Activated naive CD8-positive, alpha-beta T cell treated with anti-CD3 and anti-CD28 coated beads for 36 hours (primary cell): ENCODE data around the gene PLEKHM1. TPM values are rescaled to one million over a fixed set of nuclear protein-coding genes. Genes with fewer than 3 reads are reported as not detected.

ENCODE experiments used
- DNase-seq: peaks from one replicate; pipeline ENCODE4 v3.0.0; 2021
- H3K27ac Mint-ChIP-seq: one replicate; pipeline ENCODE4 v1.8.0; 2022; ENCODE audit warnings: mild to moderate bottlenecking, moderate library complexity, mixed read lengths
- H3K27me3 Mint-ChIP-seq: one replicate; pipeline ENCODE4 v1.8.0; 2022; ENCODE audit warnings: mild to moderate bottlenecking, mixed read lengths
- H3K36me3 Mint-ChIP-seq: one replicate; pipeline ENCODE4 v1.8.0; 2021; ENCODE audit warnings: mild to moderate bottlenecking, mixed read lengths
- H3K4me1 Mint-ChIP-seq: one replicate; pipeline ENCODE4 v1.8.0; 2021; ENCODE audit warnings: mixed read lengths
- H3K4me3 Mint-ChIP-seq: one replicate; pipeline ENCODE4 v1.8.0; 2022; ENCODE audit warnings: mild to moderate bottlenecking, moderate library complexity, mixed read lengths
- H3K9me3 Mint-ChIP-seq: one replicate; pipeline ENCODE4 v1.8.0; 2022; ENCODE audit warnings: mixed read lengths
- total RNA-seq, 2 experiments: library from RNA; stranded (reverse); gene quantifications; one replicate each; pipeline ENCODE4 v1.2.3, GENCODE V29; 2021

PLEKHM1 gene
- total RNA-seq, 2 experiments from 2014 or later: 19.5 to 20.1 TPM

- peak; percentile 88 for DNase-seq
- H3K27ac Mint-ChIP-seq: no peak overlapping the region
Observed at GRCh38 chr17:45428050-45428617, 62.4 kb downstream of the PLEKHM1 start.

GRCh38 chr17:45427181-45427835 lies 63.2 kb downstream of the PLEKHM1 start:
- peaks cover 22% of the 10 kb centered on the region for H3K4me1 Mint-ChIP-seq
- no peaks in the 10 kb centered on the region for H3K9me3 Mint-ChIP-seq
- H3K36me3 Mint-ChIP-seq: no peaks in the 10 kb centered on the region
- H3K27me3 Mint-ChIP-seq: peaks cover 6% of the 10 kb centered on the region
- H3K4me3 Mint-ChIP-seq: no peak overlapping the region
- no peak overlapping the region for H3K27ac Mint-ChIP-seq
- DNase-seq: no peak

More at GRCh38 chr17:45428050-45428617, 62.4 kb downstream of the PLEKHM1 start:
- Mint-ChIP-seq H3K4me3 (peak overlapping the region; percentile 11), H3K27me3 (peaks cover 6% of the 10 kb centered on the region), H3K36me3 (no peaks in the 10 kb centered on the region), H3K9me3 (no peaks in the 10 kb centered on the region), H3K4me1 (peaks cover 22% of the 10 kb centered on the region)

GRCh38 chr17:45426561-45426960 lies 64.0 kb downstream of the PLEKHM1 start:
- H3K27me3 Mint-ChIP-seq: peaks cover 6% of the 10 kb centered on the region
- H3K27ac Mint-ChIP-seq: no peak overlapping the region
- H3K4me3 Mint-ChIP-seq: no peak overlapping the region
- peaks cover 22% of the 10 kb centered on the region for H3K4me1 Mint-ChIP-seq
- H3K36me3 Mint-ChIP-seq: no peaks in the 10 kb centered on the region
- DNase-seq: no peak
- H3K9me3 Mint-ChIP-seq: no peaks in the 10 kb centered on the region

- H3K9me3 Mint-ChIP-seq: no peaks in the 10 kb centered on the region
- H3K4me3 Mint-ChIP-seq: no peak overlapping the region
- H3K27ac Mint-ChIP-seq: no peak overlapping the region
- H3K4me1 Mint-ChIP-seq: peaks cover 20% of the 10 kb centered on the region
- peaks cover 6% of the 10 kb centered on the region for H3K27me3 Mint-ChIP-seq
- DNase-seq: no peak
- H3K36me3 Mint-ChIP-seq: no peaks in the 10 kb centered on the region
Observed at GRCh38 chr17:45425984-45426413, 64.5 kb downstream of the PLEKHM1 start.

- DNase-seq: no peak
- Mint-ChIP-seq H3K27me3 (peaks cover 6% of the 10 kb centered on the region), H3K4me3 (no peak overlapping the region), H3K36me3 (no peaks in the 10 kb centered on the region), H3K9me3 (no peaks in the 10 kb centered on the region), H3K27ac (no peak overlapping the region), H3K4me1 (peaks cover 13% of the 10 kb centered on the region)
Observed at GRCh38 chr17:45425125-45425983, 65.2 kb downstream of the PLEKHM1 start.

GRCh38 chr17:45424769-45425124 lies 65.8 kb downstream of the PLEKHM1 start:
- Mint-ChIP-seq H3K9me3 (no peaks in the 10 kb centered on the region), H3K27me3 (peaks cover 6% of the 10 kb centered on the region), H3K36me3 (no peaks in the 10 kb centered on the region), H3K4me1 (peaks cover 13% of the 10 kb centered on the region), H3K4me3 (no peak overlapping the region), H3K27ac (no peak overlapping the region)
- no peak for DNase-seq

GRCh38 chr17:45423975-45424335 lies 66.6 kb downstream of the PLEKHM1 start:
- Mint-ChIP-seq H3K27me3 (peaks cover 3% of the 10 kb centered on the region), H3K4me3 (no peak overlapping the region), H3K4me1 (peaks cover 11% of the 10 kb centered on the region), H3K36me3 (no peaks in the 10 kb centered on the region), H3K27ac (no peak overlapping the region), H3K9me3 (no peaks in the 10 kb centered on the region)
- DNase-seq: no peak

- Mint-ChIP-seq H3K27me3 (no peaks in the 10 kb centered on the region), H3K4me3 (no peak overlapping the region), H3K27ac (no peak overlapping the region), H3K9me3 (no peaks in the 10 kb centered on the region), H3K36me3 (no peaks in the 10 kb centered on the region), H3K4me1 (peaks cover 6% of the 10 kb centered on the region)
- no peak for DNase-seq
Observed at GRCh38 chr17:45423304-45423974, 67.1 kb downstream of the PLEKHM1 start.

- no peaks in the 10 kb centered on the region for H3K36me3 Mint-ChIP-seq
- no peaks in the 10 kb centered on the region for H3K9me3 Mint-ChIP-seq
- peaks cover 17% of the 10 kb centered on the region for H3K4me1 Mint-ChIP-seq
- DNase-seq: no peak
- H3K27me3 Mint-ChIP-seq: no peaks in the 10 kb centered on the region
- no peak overlapping the region for H3K4me3 Mint-ChIP-seq
- peak overlapping the region; percentile 9 for H3K27ac Mint-ChIP-seq
Observed at GRCh38 chr17:45414990-45415881, 75.3 kb downstream of the PLEKHM1 start.

- no peak overlapping the region for H3K27ac Mint-ChIP-seq
- H3K9me3 Mint-ChIP-seq: no peaks in the 10 kb centered on the region
- H3K36me3 Mint-ChIP-seq: peaks cover 4% of the 10 kb centered on the region
- H3K4me3 Mint-ChIP-seq: no peak overlapping the region
- DNase-seq: no peak
- peaks cover 24% of the 10 kb centered on the region for H3K4me1 Mint-ChIP-seq
- no peaks in the 10 kb centered on the region for H3K27me3 Mint-ChIP-seq
Observed at GRCh38 chr17:45413498-45413923, 77.0 kb downstream of the PLEKHM1 start.

GRCh38 chr17:45411348-45412105 lies 79.0 kb downstream of the PLEKHM1 start:
- H3K9me3 Mint-ChIP-seq: no peaks in the 10 kb centered on the region
- DNase-seq: no peak
- peaks cover 39% of the 10 kb centered on the region for H3K4me1 Mint-ChIP-seq

GRCh38 chr17:45410144-45411091 lies 80.1 kb downstream of the PLEKHM1 start:
- H3K9me3 Mint-ChIP-seq: no peaks in the 10 kb centered on the region

More at GRCh38 chr17:45411348-45412105, 79.0 kb downstream of the PLEKHM1 start:
- peaks cover 12% of the 10 kb centered on the region for H3K36me3 Mint-ChIP-seq
- no peaks in the 10 kb centered on the region for H3K27me3 Mint-ChIP-seq
- H3K27ac Mint-ChIP-seq: peak overlapping the region; percentile 98
- H3K4me3 Mint-ChIP-seq: peak overlapping the region; percentile 99

GRCh38 chr17:45409659-45410076 lies 80.9 kb downstream of the PLEKHM1 start:
- peaks cover 39% of the 10 kb centered on the region for H3K4me1 Mint-ChIP-seq
- peak overlapping the region; percentile 99 for H3K4me3 Mint-ChIP-seq
- H3K36me3 Mint-ChIP-seq: peaks cover 13% of the 10 kb centered on the region
- DNase-seq: no peak
- H3K27ac Mint-ChIP-seq: peak overlapping the region; percentile 98
- no peaks in the 10 kb centered on the region for H3K9me3 Mint-ChIP-seq
- H3K27me3 Mint-ChIP-seq: no peaks in the 10 kb centered on the region

More at GRCh38 chr17:45410144-45411091, 80.1 kb downstream of the PLEKHM1 start:
- peak overlapping the region; percentile 98 for H3K27ac Mint-ChIP-seq
- no peaks in the 10 kb centered on the region for H3K27me3 Mint-ChIP-seq
- peak overlapping the region; percentile 99 for H3K4me3 Mint-ChIP-seq
- peaks cover 12% of the 10 kb centered on the region for H3K36me3 Mint-ChIP-seq
- H3K4me1 Mint-ChIP-seq: peaks cover 39% of the 10 kb centered on the region
- peak; percentile 57 for DNase-seq
